Bronchial epithelial cell (primary cell): Measurements from ENCODE around the gene CASD1. TPM values are rescaled to one million over a fixed set of nuclear protein-coding genes. Genes with fewer than 3 reads are reported as not detected.
A peak's percentile ranks its signal among the peaks of the same experiment; 100 is the strongest.

Experiments used
- DNase-seq: peaks from one replicate; pipeline ENCODE4 v3.0.0-alpha.2; 2010; ENCODE audit warnings: low read depth
- FAIRE-seq: peaks from 2 replicates; lab custom pipeline; 2011; peaks lifted over from hg19 to GRCh38; lab: Jason Lieb, UNC
- H3K27me3 ChIP-seq: 2 replicates; pipeline ENCODE4 v1.5.1; 2011; ENCODE audit warnings: low read length; ENCODE audit not compliant: control insufficient read depth, insufficient read depth
- H3K36me3 ChIP-seq: 2 replicates; pipeline ENCODE4 v1.5.1; 2011; ENCODE audit warnings: low read length; ENCODE audit not compliant: control insufficient read depth, insufficient read depth
- H3K4me3 ChIP-seq: 2 replicates; pipeline ENCODE4 v1.5.1; 2011; ENCODE audit warnings: mild to moderate bottlenecking, low read depth, low read length, control low read depth
- total RNA-seq: library from RNA; depleted of rRNA; stranded (reverse); fragments of >200 nt; gene quantifications from 2 replicates; pipeline ENCODE4 v1.2.1, GENCODE V29; 2014
- TF ChIP-seq, protein P1 (sequence below): IDR thresholded peaks from 2 replicates; pipeline ENCODE4 v1.5.1; 2011; ENCODE audit warnings: mild to moderate bottlenecking, moderate library complexity, low read length, control low read depth, inconsistent platforms; ENCODE audit not compliant: insufficient read depth, severe bottlenecking

CASD1 gene
- total RNA-seq, 1 donor from 2014 or later, result 8.7 TPM

DNA sequence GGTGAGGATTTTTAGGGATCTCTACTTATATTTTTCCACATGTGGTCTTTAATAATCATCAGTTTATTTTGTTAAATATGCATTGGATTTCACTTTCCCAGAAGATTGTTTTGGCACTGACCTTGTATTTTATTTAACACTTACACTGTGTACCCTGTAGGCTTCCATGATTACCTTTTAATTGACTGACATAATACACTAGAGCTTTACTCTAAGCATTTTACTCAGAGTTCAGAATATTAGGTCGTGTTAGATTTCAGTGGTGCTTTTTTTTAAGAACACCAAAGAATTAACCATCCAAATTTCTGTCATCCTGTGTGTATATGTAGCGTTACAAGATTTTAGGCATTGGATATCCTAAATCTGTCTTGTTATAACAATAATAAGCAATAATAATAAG lies 23.1 kb downstream of the CASD1 start:
- FAIRE-seq, result no peak
- no peaks in the 10 kb centered on the region for H3K27me3 ChIP-seq
- H3K36me3 ChIP-seq, result no peaks in the 10 kb centered on the region
- H3K4me3 ChIP-seq, result no peak overlapping the region
- TF ChIP-seq, protein P1, sequence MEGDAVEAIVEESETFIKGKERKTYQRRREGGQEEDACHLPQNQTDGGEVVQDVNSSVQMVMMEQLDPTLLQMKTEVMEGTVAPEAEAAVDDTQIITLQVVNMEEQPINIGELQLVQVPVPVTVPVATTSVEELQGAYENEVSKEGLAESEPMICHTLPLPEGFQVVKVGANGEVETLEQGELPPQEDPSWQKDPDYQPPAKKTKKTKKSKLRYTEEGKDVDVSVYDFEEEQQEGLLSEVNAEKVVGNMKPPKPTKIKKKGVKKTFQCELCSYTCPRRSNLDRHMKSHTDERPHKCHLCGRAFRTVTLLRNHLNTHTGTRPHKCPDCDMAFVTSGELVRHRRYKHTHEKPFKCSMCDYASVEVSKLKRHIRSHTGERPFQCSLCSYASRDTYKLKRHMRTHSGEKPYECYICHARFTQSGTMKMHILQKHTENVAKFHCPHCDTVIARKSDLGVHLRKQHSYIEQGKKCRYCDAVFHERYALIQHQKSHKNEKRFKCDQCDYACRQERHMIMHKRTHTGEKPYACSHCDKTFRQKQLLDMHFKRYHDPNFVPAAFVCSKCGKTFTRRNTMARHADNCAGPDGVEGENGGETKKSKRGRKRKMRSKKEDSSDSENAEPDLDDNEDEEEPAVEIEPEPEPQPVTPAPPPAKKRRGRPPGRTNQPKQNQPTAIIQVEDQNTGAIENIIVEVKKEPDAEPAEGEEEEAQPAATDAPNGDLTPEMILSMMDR, result no peak
- no peak for DNase-seq

DNA sequence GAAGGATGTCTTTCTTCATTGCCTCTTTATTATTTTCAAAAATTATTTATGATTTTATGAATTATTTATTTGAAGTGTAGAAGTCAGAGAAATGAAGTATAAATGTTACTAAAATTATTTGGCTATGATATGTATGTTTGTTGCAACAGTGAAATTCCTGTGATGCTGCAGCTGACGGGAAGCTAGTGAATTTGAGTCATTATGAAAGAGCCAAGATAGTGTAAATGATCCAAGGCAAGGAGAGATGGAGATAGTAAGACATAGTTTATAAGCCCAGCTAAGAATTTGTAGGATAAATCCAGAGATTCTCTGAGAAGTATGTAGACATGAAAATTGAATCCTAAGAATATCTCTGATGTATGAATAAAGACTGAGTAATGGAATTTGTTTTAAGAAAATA lies 30.8 kb downstream of the CASD1 start:
- no peaks in the 10 kb centered on the region for H3K27me3 ChIP-seq

DNA sequence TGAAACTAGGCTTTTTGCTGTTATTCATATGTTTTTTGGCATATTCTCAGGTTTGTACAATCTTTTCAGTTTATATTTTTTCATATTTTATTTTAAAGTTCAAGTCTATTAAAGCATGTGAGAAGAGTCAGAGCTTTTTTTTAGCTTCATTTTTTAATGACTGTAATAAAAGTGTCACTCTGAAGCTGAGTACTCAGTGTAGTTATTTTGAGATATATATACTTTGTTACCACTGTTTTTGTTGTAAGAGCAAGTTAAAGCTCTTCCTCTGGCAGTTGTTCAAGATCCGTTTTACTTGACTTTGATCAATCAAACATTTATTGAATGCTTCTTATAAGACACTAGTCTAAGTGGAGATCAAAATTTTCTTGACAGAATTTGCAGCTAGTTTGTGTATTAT lies 37.5 kb downstream of the CASD1 start:
- TF ChIP-seq, protein P1, result no peak
- H3K36me3 ChIP-seq, result no peaks in the 10 kb centered on the region
- FAIRE-seq (no peak), DNase-seq (no peak)
- H3K4me3 ChIP-seq, result no peak overlapping the region
- H3K27me3 ChIP-seq, result no peaks in the 10 kb centered on the region

More for the DNA sequence above, 30.8 kb downstream of the CASD1 start:
- H3K4me3 ChIP-seq, result no peak overlapping the region
- DNase-seq (no peak), FAIRE-seq (no peak)
- no peaks in the 10 kb centered on the region for H3K36me3 ChIP-seq
- TF ChIP-seq, protein P1, result no peak

DNA sequence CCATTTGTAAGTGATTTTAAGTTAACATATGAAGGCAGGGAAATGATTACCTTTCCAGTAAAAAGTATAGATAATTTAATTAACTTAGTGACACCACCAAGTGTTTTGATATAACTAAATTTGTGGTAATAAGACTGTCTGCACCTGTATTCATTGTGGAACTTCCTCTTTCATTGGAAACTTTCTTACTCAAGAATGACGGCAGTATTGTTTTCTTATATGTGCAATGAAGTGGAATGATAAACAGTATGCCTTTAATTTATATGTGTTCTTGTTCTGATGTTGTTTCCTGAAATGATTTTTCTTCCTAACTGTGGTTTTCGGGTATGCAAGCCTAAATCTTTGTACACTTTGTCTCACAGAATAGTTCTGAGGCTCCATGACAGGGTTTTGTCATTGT lies 46.4 kb downstream of the CASD1 start:
- Histone ChIP-seq H3K27me3 (no peaks in the 10 kb centered on the region), H3K36me3 (no peaks in the 10 kb centered on the region), H3K4me3 (no peak overlapping the region)
- no peak for DNase-seq
- TF ChIP-seq, protein P1, result no peak
- no peak for FAIRE-seq

DNA sequence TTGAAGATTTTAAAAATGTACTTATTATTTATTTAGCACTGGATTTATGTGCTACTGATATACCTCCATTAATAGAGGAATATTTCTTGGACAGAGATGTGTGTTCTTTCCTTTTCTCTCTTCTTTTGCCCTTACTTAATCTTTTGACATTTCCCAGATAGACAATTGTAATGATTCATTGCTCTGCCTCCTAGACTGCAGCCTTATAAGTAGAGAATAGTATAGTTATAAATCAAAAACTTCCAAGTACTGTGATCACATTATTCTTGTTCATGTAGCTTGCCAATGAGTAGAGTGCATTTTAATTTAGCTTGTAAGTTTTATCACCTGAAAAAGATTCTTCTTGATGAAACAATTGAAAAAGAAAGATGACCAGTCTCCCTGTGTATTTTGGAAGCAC lies 47.6 kb downstream of the CASD1 start:
- Histone ChIP-seq H3K4me3 (no peak overlapping the region), H3K36me3 (no peaks in the 10 kb centered on the region), H3K27me3 (no peaks in the 10 kb centered on the region)
- TF ChIP-seq, protein P1, result no peak
- FAIRE-seq (no peak), DNase-seq (no peak)

DNA sequence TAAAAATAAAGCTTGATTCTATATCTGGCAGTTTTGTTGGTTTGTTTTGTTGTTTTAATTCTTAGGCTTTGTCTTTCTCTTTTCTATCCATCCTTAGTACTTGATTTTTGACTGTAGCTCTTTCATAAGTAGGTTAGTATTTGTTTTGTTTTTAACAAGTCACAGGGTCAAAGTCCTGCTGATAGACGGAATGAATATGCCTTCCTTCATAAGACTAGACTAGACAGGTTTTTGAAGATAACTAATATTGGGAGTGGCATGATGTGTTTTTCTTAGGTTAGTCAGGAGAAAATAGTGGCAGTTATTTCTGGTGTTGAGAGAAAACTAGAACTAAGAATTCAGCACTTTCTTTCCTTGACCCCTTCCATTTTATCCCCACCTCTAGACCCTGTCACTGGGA lies 50.4 kb downstream of the CASD1 start:
- FAIRE-seq (no peak), DNase-seq (peak; percentile 54)
- no peaks in the 10 kb centered on the region for H3K36me3 ChIP-seq
- TF ChIP-seq, protein P1, result no peak
- H3K4me3 ChIP-seq, result no peak overlapping the region
- H3K27me3 ChIP-seq, result no peaks in the 10 kb centered on the region
